ENCODE results near the gene RASGRF2.

RASGRF2 gene

GRCh38 chr5:81078930-81079329 lies 118.8 kb downstream of the RASGRF2 start:
- H3K4me3 ChIP-seq (ENCODE audit: control insufficient read depth, low read depth, low read length): no peak overlapping the region
- TF ChIP-seq CTCF (IDR thresholded peaks at IDR 0.05; ENCODE audit: control insufficient read depth, insufficient read depth, low read depth, low read length, missing control alignments): no peak
- DNase-seq (ENCODE audit: low read depth): no peak

GRCh38 chr5:81080809-81081460 lies 120.8 kb downstream of the RASGRF2 start:
- H3K4me3 ChIP-seq (ENCODE audit: control insufficient read depth, low read depth, low read length): no peak overlapping the region
- TF ChIP-seq CTCF (IDR thresholded peaks at IDR 0.05; ENCODE audit: control insufficient read depth, insufficient read depth, low read depth, low read length, missing control alignments): no peak
- no peak for DNase-seq (ENCODE audit: low read depth)

- TF ChIP-seq CTCF (IDR thresholded peaks at IDR 0.05; ENCODE audit: control insufficient read depth, insufficient read depth, low read depth, low read length, missing control alignments): no peak
- DNase-seq (ENCODE audit: low read depth): no peak
Observed at GRCh38 chr5:81081461-81081835, 121.3 kb downstream of the RASGRF2 start.

GRCh38 chr5:81086881-81087281 lies 126.7 kb downstream of the RASGRF2 start:
- no peak for TF ChIP-seq CTCF (IDR thresholded peaks at IDR 0.05; ENCODE audit: control insufficient read depth, insufficient read depth, low read depth, low read length, missing control alignments)
- no peak overlapping the region for H3K4me3 ChIP-seq (ENCODE audit: control insufficient read depth, low read depth, low read length)
- DNase-seq (ENCODE audit: low read depth): no peak

More at GRCh38 chr5:81081461-81081835, 121.3 kb downstream of the RASGRF2 start:
- no peak overlapping the region for H3K4me3 ChIP-seq (ENCODE audit: control insufficient read depth, low read depth, low read length)

- no peak overlapping the region for H3K4me3 ChIP-seq (ENCODE audit: control insufficient read depth, low read depth, low read length)
Observed at GRCh38 chr5:81091199-81091598, 131.0 kb downstream of the RASGRF2 start.

GRCh38 chr5:81093536-81094196 lies 133.5 kb downstream of the RASGRF2 start:
- no peak for DNase-seq (ENCODE audit: low read depth)
- H3K4me3 ChIP-seq (ENCODE audit: control insufficient read depth, low read depth, low read length): no peak overlapping the region
- no peak for TF ChIP-seq CTCF (IDR thresholded peaks at IDR 0.05; ENCODE audit: control insufficient read depth, insufficient read depth, low read depth, low read length, missing control alignments)

More at GRCh38 chr5:81091199-81091598, 131.0 kb downstream of the RASGRF2 start:
- TF ChIP-seq CTCF (IDR thresholded peaks at IDR 0.05; ENCODE audit: control insufficient read depth, insufficient read depth, low read depth, low read length, missing control alignments): no peak
- no peak for DNase-seq (ENCODE audit: low read depth)
